AG20443 (cell line): Measurements from ENCODE around the gene GOLGB1.

ENCODE experiments used
- DNase-seq: peaks from one replicate; pipeline ENCODE4 v3.0.0; 2012; ENCODE audit warnings: low spot score, mixed read lengths

Gene GOLGB1

DNA sequence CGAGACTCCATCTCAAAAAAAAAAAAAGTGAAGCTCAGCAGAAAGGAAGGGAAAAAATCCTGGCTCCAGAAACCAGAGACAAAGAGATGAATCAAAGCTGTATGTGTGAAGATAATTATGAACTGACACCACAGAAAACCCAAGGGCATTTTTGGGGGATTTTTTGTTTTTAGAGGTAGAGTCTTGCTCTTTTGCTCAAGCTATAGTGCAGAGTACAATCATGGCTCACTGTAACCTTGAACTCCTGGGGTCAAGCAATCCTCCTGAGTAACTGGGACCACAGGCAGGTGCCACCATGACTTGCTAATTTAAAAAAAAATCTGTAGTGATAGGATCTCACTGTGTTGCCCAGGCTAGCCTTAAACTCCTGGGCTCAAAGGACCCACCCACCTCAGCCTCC is 111.6 kb downstream of the GOLGB1 start:
- no peak for DNase-seq

DNA sequence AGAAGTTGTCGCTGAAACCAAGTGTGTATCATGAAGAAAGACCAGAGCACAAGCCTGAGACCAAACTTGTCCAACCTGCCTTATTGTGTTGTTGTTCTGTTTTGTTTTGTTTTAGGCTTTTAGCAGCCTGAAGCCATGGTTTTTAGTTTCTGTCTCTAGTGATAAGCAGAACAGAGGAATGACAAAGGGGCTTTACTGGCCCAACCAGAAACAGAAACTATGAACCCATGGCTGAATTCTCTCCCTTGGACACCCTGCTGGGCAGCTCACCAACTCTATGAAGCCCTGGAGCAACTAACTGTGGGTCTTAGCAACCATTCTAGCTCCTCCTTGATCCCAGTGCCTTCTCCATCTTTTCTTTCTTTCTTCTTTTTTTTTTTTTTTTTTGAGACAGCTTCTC is 119.2 kb downstream of the GOLGB1 start:
- DNase-seq = no peak

DNA sequence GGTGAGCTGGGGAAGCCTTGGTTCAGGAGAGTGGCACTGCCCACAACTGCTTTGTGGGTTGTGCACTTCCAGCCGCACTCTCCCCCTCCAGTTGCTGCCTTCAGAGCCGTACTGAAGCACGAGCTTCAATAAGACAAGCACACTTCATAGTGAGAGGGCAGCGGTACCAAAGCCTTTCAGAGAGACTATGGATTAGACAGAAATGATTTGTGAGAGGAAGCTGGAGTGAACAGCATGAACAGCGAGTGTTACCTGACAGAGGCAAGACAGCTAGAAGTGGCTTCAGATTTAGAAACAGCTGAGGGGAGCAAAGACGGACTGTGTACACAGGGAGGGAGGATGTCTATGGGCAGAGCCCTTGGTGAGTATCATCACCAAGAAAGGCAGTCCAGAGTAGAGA is 119.9 kb downstream of the GOLGB1 start:
- DNase-seq = no peak

DNA sequence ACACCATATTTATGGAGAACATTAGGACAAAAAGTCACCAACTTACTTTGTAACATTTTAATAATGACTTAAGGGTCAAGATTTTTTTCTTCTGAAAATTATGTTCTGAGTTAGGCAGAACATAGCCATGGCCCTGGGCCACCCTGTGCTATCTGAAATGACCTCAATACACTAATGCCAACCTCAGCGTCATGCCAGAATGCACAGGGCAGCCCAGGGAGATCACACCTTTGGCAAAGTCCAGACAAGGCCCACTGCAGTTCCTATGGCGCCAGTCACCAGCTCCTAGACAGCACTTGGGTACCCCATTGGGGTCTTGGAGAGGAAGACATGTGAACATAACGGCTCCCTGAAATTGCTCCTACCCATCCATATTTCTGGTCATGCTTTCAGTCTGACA is 121.9 kb downstream of the GOLGB1 start:
- no peak for DNase-seq

DNA sequence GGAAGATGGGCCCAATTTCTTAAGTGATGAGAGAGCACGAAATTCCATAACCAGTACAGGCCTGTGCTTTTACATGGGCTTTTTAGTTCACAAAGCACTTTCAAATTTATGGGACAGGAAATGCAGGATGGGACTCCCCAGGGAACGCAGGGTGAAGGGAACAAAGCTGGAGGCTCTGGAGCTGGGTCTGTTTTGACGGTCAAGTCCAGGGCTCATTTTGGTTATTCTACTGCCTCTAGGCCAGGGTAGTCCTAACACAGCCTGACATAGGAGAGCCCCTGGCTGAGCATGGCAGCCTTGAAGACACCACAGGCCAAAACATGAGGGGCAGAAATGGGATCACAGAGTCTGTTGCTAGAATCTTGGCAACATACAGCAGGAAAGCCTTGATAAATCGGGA is 122.3 kb downstream of the GOLGB1 start:
- DNase-seq = no peak

DNA sequence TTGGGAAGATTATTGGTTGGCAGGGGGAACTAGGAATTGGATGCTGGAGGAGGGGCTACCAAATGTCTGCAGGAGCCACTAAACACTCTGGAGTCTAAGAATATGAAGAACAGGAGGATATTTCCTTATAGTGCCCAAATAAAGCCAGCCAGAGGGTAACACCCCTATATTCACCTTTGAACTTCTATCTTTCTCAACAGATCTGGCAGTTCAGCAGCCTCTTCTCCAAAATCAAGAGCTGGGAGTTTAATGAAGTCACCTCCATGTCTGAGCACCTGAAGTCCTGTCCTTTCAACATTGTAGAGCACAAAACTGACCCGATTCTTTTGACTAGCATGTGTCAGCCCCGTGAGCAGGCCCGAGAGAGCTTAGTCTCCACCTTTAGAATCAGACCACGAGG is 123.0 kb downstream of the GOLGB1 start:
- DNase-seq = no peak

DNA sequence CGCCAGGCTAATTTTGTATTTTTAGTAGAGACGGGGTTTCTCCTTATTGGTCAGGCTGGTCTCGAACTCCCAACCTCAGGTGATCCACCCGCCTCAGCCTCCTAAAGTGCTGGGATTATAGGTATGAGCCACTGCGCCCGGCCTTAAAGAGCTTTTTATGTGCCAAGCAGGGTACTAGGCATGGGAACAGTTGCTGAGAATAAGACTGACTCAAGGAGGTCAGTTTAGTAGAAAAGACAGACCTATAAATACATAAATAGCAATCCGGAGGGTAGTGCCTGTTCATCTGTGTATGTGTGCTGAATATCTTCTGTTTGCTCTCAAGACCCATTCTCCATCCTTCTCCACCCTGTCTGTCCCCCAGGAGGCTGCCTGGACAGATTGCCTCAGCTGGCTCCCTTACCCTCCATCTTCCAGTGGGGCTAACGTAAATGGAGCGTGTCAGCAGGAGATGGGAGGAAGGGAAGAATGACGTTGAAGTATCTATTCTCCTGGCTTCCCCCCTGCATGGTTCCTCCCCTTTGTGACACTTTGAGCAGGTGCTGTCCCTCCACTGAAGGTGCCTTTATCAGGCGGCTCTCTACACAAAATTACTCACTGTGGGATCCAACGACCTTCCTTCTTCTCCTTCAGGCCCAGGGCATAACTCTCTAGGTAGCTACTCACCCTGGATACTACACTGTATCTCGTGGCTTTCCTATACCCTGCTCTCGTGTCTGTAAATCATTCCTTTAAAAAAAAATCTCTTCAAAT is 125.2 kb downstream of the GOLGB1 start:
- DNase-seq = no peak

DNA sequence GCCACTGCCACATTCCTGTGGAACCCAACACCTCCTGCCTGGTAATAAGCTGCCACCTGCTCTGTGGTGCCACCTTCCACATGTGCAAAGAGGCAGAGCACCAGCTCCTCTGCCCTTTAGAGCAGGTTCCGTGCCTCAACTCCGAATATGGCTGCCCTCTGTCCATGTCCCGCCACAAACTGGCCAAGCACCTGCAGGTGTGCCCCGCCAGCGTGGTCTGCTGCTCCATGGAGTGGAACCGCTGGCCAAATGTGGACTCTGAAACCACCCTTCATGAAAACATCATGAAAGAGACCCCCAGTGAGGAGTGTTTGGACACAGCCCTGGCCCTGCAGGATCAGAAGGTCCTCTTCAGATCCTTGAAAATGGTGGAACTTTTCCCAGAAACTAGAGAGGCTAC is 128.1 kb downstream of the GOLGB1 start:
- no peak for DNase-seq

DNA sequence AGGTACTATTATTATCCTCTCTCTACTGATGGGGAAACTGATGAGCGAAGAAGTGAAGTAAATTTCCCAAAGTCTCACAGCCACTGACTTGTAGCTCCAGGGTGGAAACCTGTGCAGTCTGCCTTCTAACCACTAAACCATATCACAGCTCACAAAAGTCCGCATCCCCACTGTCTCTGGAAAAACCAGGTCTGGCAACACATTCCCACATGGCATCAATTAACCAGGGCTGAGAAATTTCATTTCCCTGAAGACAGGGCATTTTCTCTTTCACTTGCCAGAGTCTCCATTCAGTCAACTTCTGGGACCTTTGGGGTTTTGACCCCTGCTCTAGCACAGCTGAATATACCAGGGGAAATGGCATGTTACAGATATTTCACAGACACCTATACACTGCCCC is 129.8 kb downstream of the GOLGB1 start:
- no peak for DNase-seq
